HG03064 (cell line): ENCODE measurements around the gene PM20D2.
"Not testable (repeated sequence)": the region's sequence is repeated elsewhere in the genome, so short reads cannot be mapped to it uniquely, and the experiment has no call there.

ENCODE experiments used
- ATAC-seq: cut with Tn5 transposase; IDR thresholded peaks from one replicate; pipeline ENCODE4 v1.9.1; 2021; ENCODE audit warnings: low read depth; ENCODE audit not compliant: unreplicated experiment

The PM20D2 gene

GRCh38 chr6:89145956-89146717, at the start of gene PM20D2:
Gene PM20D2, plus strand, starts transcription at chr6:89146055. Its CDS starts 90 bp downstream, at chr6:89146145.
- ATAC-seq = peak; percentile 76

GRCh38 chr6:89098461-89098860, 47.4 kb upstream of the PM20D2 start:
- no peak for ATAC-seq

- no peak for ATAC-seq
These were observed 45.7 kb upstream of the PM20D2 start for GRCh38 chr6:89100114-89100513.

GRCh38 chr6:89110284-89110683, 35.6 kb upstream of the PM20D2 start:
- ATAC-seq = no peak

GRCh38 chr6:89111933-89112332, 33.9 kb upstream of the PM20D2 start:
- no peak for ATAC-seq

- ATAC-seq = no peak
These were observed 29.2 kb upstream of the PM20D2 start for GRCh38 chr6:89116702-89117101.

- peak; percentile 85 for ATAC-seq
These were observed 28.4 kb upstream of the PM20D2 start, which contains the start of gene SRSF12 for GRCh38 chr6:89117211-89118108. Gene SRSF12, minus strand, starts transcription at chr6:89118071. Its CDS starts 184 bp downstream, at chr6:89117887.

- ATAC-seq = no peak
These were observed 26.9 kb upstream of the PM20D2 start for GRCh38 chr6:89118931-89119330.

- no peak for ATAC-seq
These were observed 25.5 kb upstream of the PM20D2 start for GRCh38 chr6:89120371-89120770.

GRCh38 chr6:89121934-89122333, 23.9 kb upstream of the PM20D2 start:
- ATAC-seq = no peak

GRCh38 chr6:89122625-89123024, 23.2 kb upstream of the PM20D2 start:
- ATAC-seq = no peak

GRCh38 chr6:89128256-89128671, 17.6 kb upstream of the PM20D2 start:
- ATAC-seq = not testable (repeated sequence)

GRCh38 chr6:89131599-89131998, 14.3 kb upstream of the PM20D2 start:
- ATAC-seq = no peak

GRCh38 chr6:89132057-89132456, 13.8 kb upstream of the PM20D2 start:
- no peak for ATAC-seq

GRCh38 chr6:89133981-89134380, 11.9 kb upstream of the PM20D2 start:
- no peak for ATAC-seq

GRCh38 chr6:89134723-89135122, 11.1 kb upstream of the PM20D2 start:
- no peak for ATAC-seq

- ATAC-seq = no peak
These were observed 7.7 kb upstream of the PM20D2 start for GRCh38 chr6:89138173-89138572.

- ATAC-seq = no peak
These were observed 6.1 kb upstream of the PM20D2 start for GRCh38 chr6:89139509-89140346.

GRCh38 chr6:89140347-89141156, 5.3 kb upstream of the PM20D2 start:
- no peak for ATAC-seq
